ENCODE measurements around the gene E4F1.

GRCh38 chr16:2236337-2237101 is 13.1 kb downstream of the E4F1 start, which contains the start of gene DNASE1L2:
- peak in 1 of 4 donors; percentile 7 for TF ChIP-seq POLR2AphosphoS5 (IDR thresholded peaks at IDR 0.05)
- no peak for TF ChIP-seq CTCF (IDR thresholded peaks at IDR 0.05)
- TF ChIP-seq POLR2A (IDR thresholded peaks at IDR 0.05) = no peak
